Peyer's patch (tissue), 4 donors: Measurements from ENCODE around the gene GVQW3. TPM values are rescaled to one million over a fixed set of nuclear protein-coding genes. Genes with fewer than 3 reads are reported as not detected.

Source experiments
- DNase-seq, 3 donors: peaks; one replicate each; pipeline ENCODE4 v3.0.0-alpha.2; 2017 to 2019
- H3K27ac ChIP-seq, 4 donors: fragments of 200-600 bp; sonication (generic); one replicate each; pipeline ENCODE4 v1.5.1; 2016 to 2019
- H3K27me3 ChIP-seq, 2 donors: fragments of 200-600 bp; sonication (generic); one replicate each; pipeline ENCODE4 v1.5.1; 2019
- H3K36me3 ChIP-seq, 3 donors: fragments of 200-600 bp; sonication (generic); one replicate each; pipeline ENCODE4 v1.5.1; 2016 to 2019
- H3K4me1 ChIP-seq, 4 donors: fragments of 200-600 bp; sonication (generic); one replicate each; pipeline ENCODE4 v1.5.1; 2016 to 2019
- H3K4me3 ChIP-seq, 4 donors: fragments of 200-600 bp; sonication (generic); 1 replicate in 3 of 4; 2 replicates in 1 of 4; pipeline ENCODE4 v1.5.1; 2016 to 2019; ENCODE audit warnings: mild to moderate bottlenecking in 1 of 4
- H3K9me3 ChIP-seq, 4 donors: fragments of 200-600 bp; sonication (generic); one replicate each; pipeline ENCODE4 v1.5.1; 2016 to 2019; ENCODE audit warnings: mild to moderate bottlenecking in 1 of 4
- POLR2A ChIP-seq, 2 donors: fragments of 450-650 bp; IDR thresholded peaks; one replicate each; pipeline ENCODE4 v1.5.1; 2017; ENCODE audit warnings: antibody characterized with exemption in 2 of 2, mild to moderate bottlenecking in 2 of 2, moderate library complexity in 2 of 2
- total RNA-seq, 4 donors: library from RNA; depleted of rRNA; stranded (reverse); fragments of >200 nt; gene quantifications; one replicate each; pipeline ENCODE4 v1.1.0, GENCODE V29; 2016
- TF ChIP-seq, protein P1 (sequence below), 6 experiments: fragments of 450-650 bp in 4 of 6; fragments of 200-600 bp in 2 of 6; sonication (generic) in 1 of 6; IDR thresholded peaks; one replicate each; pipeline ENCODE4 v1.5.1; 2017 to 2019; ENCODE audit warnings: antibody characterized with exemption in 6 of 6, mild to moderate bottlenecking in 3 of 6, moderate library complexity in 1 of 6

The GVQW3 gene
- total RNA-seq, 4 donors from 2014 or later = 0.88 to 23.9 (median 3.3) TPM

DNA sequence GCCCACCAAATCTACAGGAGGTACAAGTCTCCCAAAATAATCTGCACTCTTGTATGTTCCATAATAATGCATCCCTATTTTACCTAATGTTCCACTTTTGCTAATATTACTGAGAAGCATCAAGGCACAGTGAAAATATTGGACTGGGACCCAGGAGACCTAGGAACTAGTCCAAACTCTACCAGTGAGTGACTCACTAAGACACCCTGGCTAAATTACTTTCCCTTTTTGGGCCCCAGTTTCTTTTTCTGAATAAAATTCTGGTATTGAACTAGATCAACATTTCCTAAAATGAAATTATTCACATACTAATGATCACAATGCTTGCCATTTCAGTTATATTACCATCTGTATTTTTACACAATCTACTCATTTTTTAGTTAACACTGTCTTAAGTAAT lies 19.7 kb upstream of the GVQW3 start:
- H3K36me3 ChIP-seq = peaks cover 0 to 4% (median 0%) of the 10 kb centered on the region in 3 donors
- H3K27me3 ChIP-seq = no peaks in the 10 kb centered on the region
- H3K4me3 ChIP-seq = no peak overlapping the region
- TF ChIP-seq, protein P1, sequence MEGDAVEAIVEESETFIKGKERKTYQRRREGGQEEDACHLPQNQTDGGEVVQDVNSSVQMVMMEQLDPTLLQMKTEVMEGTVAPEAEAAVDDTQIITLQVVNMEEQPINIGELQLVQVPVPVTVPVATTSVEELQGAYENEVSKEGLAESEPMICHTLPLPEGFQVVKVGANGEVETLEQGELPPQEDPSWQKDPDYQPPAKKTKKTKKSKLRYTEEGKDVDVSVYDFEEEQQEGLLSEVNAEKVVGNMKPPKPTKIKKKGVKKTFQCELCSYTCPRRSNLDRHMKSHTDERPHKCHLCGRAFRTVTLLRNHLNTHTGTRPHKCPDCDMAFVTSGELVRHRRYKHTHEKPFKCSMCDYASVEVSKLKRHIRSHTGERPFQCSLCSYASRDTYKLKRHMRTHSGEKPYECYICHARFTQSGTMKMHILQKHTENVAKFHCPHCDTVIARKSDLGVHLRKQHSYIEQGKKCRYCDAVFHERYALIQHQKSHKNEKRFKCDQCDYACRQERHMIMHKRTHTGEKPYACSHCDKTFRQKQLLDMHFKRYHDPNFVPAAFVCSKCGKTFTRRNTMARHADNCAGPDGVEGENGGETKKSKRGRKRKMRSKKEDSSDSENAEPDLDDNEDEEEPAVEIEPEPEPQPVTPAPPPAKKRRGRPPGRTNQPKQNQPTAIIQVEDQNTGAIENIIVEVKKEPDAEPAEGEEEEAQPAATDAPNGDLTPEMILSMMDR (IDR thresholded peaks at IDR 0.05) = no peak
- TF ChIP-seq POLR2A (IDR thresholded peaks at IDR 0.05) = no peak
- H3K27ac ChIP-seq = no peak overlapping the region
- no peaks in the 10 kb centered on the region for H3K9me3 ChIP-seq
- no peak for DNase-seq
- no peaks in the 10 kb centered on the region for H3K4me1 ChIP-seq

DNA sequence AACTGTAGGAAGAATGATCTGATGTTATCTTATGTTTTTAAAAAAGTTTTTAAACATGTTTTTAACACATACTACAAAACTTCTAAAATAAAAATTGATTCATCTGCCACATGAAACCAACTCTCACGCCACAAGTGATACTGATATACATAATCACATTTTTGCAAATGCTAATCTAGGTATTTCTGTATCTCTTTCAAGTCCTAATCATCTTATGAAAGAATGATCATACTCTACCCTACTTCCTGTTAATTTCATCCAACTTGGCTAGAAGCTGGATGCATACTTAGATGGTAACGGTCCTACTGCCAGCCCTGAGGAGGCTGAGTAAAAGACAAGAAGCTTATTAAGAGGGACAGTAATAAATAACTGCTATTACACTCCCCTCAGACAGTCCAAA lies 19.3 kb upstream of the GVQW3 start:
- no peak for DNase-seq
- no peak for TF ChIP-seq POLR2A (IDR thresholded peaks at IDR 0.05)
- TF ChIP-seq, protein P1 (IDR thresholded peaks at IDR 0.05) = no peak
- H3K27ac ChIP-seq = no peak overlapping the region
- H3K4me3 ChIP-seq = no peak overlapping the region
- H3K27me3 ChIP-seq = no peaks in the 10 kb centered on the region
- no peaks in the 10 kb centered on the region for H3K36me3 ChIP-seq
- no peaks in the 10 kb centered on the region for H3K9me3 ChIP-seq
- no peaks in the 10 kb centered on the region for H3K4me1 ChIP-seq

DNA sequence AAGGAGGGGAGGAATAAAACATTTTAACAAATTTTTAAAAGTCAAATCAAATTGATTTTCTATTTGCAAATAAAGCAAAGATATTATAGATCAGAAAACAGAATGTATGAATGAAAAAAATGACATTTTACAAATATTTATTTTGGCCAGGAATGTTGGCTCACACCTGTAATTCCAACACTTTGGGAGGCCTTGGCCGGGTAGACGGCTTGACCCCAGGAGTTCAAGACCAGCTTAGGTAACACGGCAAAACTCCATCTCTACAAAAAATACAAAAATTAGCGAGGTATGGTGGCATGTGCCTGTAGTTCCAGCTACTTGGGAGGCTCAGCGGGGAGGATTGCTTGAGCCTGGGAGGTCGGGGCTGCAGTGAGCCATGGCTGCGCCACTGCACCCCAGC lies 18.4 kb upstream of the GVQW3 start:
- no peaks in the 10 kb centered on the region for H3K36me3 ChIP-seq
- peaks cover 0 to 2% (median 0%) of the 10 kb centered on the region in 4 donors for H3K4me1 ChIP-seq
- no peak overlapping the region for H3K4me3 ChIP-seq
- no peaks in the 10 kb centered on the region for H3K27me3 ChIP-seq
- TF ChIP-seq POLR2A (IDR thresholded peaks at IDR 0.05) = no peak
- TF ChIP-seq, protein P1 (IDR thresholded peaks at IDR 0.05) = no peak
- no peak overlapping the region for H3K27ac ChIP-seq
- DNase-seq = no peak
- no peaks in the 10 kb centered on the region for H3K9me3 ChIP-seq

DNA sequence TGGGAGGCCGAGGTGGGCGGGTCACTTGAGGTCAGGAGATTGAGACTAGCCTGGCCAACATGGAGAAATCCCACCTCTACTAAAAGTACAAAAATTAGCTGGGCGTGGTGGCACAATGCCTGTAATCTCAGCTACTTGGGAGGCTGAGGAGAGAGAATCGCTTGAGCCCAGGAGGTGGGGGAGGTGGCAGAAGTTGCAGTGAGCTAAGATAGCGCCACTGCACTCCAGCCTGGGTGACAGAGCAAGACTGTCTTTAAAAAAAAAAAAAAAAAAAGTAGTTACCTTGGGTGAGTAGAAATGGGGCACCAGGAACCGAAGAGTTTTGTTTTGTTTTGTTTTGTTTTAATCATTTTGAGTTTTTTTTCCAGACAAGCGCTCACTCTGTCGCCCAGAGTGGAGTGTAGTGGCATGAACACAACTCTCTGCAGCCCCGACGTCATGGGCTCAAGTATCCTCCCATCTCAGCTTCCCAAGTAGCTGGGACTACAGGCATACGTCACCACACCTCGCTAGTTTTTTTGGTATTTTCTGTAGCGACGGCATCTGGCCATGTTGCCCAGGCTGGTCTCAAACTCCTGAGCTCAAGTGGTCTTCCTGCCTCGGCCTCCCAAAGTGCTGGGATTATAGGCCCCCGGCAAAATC lies 16.0 kb upstream of the GVQW3 start:
- H3K4me3 ChIP-seq = no peak overlapping the region
- TF ChIP-seq POLR2A (IDR thresholded peaks at IDR 0.05) = no peak
- TF ChIP-seq, protein P1 (IDR thresholded peaks at IDR 0.05) = no peak
- H3K27me3 ChIP-seq = no peaks in the 10 kb centered on the region
- no peaks in the 10 kb centered on the region for H3K9me3 ChIP-seq
- peaks cover 0 to 16% (median 0%) of the 10 kb centered on the region in 4 donors for H3K4me1 ChIP-seq
- no peaks in the 10 kb centered on the region for H3K36me3 ChIP-seq
- no peak overlapping the region for H3K27ac ChIP-seq
- DNase-seq = no peak

DNA sequence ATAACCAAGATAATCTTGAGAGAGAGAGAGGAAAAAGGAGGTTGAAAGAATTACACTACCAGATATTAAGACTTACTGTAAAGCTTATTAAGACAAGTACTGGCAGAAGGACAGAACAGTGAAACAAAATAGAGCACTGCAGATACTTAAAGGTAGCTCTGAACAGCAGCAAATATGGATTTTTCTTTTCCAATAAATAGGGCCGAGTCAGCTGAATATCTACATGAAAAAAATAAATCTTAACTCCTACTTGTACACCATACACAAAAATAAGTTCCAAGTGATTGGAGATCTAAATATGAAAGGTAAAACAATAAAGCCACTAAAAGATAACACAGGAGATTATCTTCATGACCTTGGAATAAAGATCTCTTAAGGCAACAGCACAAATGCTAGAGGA lies 12.6 kb upstream of the GVQW3 start:
- Histone ChIP-seq H3K4me1 (peaks cover 0 to 19% (median 2%) of the 10 kb centered on the region in 4 donors), H3K27me3 (no peaks in the 10 kb centered on the region), H3K27ac (no peak overlapping the region), H3K36me3 (no peaks in the 10 kb centered on the region), H3K4me3 (no peak overlapping the region), H3K9me3 (no peaks in the 10 kb centered on the region)
- TF ChIP-seq, protein P1 (IDR thresholded peaks at IDR 0.05) = no peak
- no peak for TF ChIP-seq POLR2A (IDR thresholded peaks at IDR 0.05)
- no peak for DNase-seq
